ENCODE measurements around the gene CROCC2.

Gene CROCC2

DNA sequence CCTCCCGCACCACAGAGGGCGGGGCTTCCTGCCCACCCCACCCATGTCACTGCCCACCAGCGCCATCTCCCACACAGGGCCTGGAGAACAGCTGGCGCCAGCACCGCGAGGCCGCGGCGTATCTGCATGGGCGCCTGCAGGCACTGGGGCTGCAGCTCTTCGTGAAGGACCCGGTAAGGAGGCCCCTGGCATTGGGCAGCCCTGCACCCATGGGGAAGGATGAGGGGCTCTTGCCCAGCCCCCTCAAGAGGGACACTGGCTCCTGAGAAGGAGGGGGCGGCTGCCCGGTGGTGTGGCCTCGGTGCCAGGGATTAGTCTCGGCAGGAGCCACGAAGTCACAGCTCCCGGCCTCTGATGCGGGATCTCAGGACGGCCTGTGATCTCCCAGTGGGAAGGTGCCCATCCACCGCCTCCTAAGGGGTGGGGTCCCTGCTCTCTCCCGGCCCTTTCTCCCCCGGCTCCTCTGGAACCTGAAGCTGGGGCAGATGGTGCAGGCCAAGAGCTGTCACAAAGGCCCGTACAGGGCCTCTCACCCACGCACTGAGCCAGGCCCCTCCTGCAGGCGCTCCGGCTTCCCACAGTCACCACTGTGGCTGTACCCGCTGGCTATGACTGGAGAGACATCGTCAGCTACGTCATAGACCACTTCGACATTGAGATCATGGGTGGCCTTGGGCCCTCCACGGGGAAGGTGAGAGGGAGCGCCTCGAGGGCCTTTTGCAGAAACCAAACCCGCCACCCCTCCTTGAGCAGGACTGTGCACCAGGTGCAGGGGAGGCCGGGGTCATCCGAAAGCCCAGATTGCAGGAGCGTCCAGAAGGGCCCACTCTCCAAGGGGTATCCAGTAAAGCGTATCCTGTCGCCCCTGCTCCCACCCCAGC is 28.4 kb upstream of the CROCC2 start:
- H3K9me3 ChIP-seq (ENCODE audit: control insufficient read depth in 1 of 2, low read length in 2 of 2): no peaks in the 10 kb centered on the region
- H3K36me3 ChIP-seq (ENCODE audit: control insufficient read depth in 1 of 2, insufficient read depth in 2 of 2, low read length in 2 of 2): no peaks in the 10 kb centered on the region
- H3K27ac ChIP-seq (ENCODE audit: low read length): no peak overlapping the region
- H3K4me3 ChIP-seq (ENCODE audit: low read depth in 1 of 2, low read length in 2 of 2): no peak overlapping the region
- no peaks in the 10 kb centered on the region for H3K27me3 ChIP-seq (ENCODE audit: low read depth, low read length)
- no peaks in the 10 kb centered on the region for H3K4me1 ChIP-seq (ENCODE audit: control insufficient read depth in 1 of 2, insufficient read depth in 2 of 2, low read length in 2 of 2)

DNA sequence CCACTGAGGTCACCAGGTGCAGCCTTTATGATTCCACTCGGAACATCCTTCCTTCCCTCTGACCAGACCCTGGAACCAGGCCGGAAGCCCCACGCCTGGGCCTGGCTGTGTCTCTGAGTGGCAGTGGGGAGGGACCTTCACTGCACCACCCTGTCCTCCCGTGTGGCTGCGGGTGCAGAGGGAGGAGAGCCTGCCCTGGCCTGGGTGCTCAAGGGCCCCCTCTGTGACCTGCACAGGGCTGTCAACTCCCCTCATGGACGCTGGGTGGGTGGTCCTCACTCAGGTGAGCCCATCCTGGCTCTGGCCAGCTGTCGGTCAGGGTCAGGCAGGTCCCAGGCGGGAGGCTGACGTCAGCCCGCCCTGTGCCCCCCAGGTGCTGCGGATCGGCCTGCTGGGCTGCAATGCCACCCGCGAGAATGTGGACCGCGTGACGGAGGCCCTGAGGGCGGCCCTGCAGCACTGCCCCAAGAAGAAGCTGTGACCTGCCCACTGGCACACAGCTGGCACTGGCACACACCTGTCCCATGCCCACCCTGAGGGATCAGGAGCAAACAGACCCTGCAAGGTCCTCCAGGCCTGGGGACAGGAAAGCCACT is 27.7 kb upstream of the CROCC2 start:
- no peaks in the 10 kb centered on the region for H3K36me3 ChIP-seq (ENCODE audit: control insufficient read depth in 1 of 2, insufficient read depth in 2 of 2, low read length in 2 of 2)
- no peaks in the 10 kb centered on the region for H3K27me3 ChIP-seq (ENCODE audit: low read depth, low read length)
- no peak overlapping the region for H3K27ac ChIP-seq (ENCODE audit: low read length)
- no peak overlapping the region for H3K4me3 ChIP-seq (ENCODE audit: low read depth in 1 of 2, low read length in 2 of 2)
- H3K4me1 ChIP-seq (ENCODE audit: control insufficient read depth in 1 of 2, insufficient read depth in 2 of 2, low read length in 2 of 2): no peaks in the 10 kb centered on the region
- no peaks in the 10 kb centered on the region for H3K9me3 ChIP-seq (ENCODE audit: control insufficient read depth in 1 of 2, low read length in 2 of 2)

DNA sequence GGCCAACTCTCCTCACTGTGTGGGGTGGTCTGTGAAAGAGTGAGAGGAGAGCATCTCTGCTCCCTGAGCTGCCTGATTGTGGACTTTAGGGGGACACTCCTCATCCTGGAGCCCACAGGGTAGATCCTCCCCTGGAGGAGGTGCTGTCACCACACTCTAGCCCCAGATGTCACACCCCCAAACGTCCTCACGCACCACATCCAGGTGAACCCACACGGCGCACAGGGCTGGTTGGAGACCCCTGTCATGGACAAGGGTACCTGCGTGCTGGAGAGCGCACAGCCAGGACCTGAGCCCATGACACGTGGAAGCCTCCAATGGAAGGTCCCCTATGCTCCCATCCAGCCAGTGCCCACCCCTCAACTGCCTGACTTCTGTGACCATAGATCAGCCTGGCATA is 27.0 kb upstream of the CROCC2 start:
- Histone ChIP-seq H3K4me1 (ENCODE audit: control insufficient read depth in 1 of 2, insufficient read depth in 2 of 2, low read length in 2 of 2) (no peaks in the 10 kb centered on the region), H3K27ac (ENCODE audit: low read length) (no peak overlapping the region), H3K4me3 (ENCODE audit: low read depth in 1 of 2, low read length in 2 of 2) (no peak overlapping the region), H3K27me3 (ENCODE audit: low read depth, low read length) (no peaks in the 10 kb centered on the region), H3K36me3 (ENCODE audit: control insufficient read depth in 1 of 2, insufficient read depth in 2 of 2, low read length in 2 of 2) (no peaks in the 10 kb centered on the region), H3K9me3 (ENCODE audit: control insufficient read depth in 1 of 2, low read length in 2 of 2) (no peaks in the 10 kb centered on the region)

DNA sequence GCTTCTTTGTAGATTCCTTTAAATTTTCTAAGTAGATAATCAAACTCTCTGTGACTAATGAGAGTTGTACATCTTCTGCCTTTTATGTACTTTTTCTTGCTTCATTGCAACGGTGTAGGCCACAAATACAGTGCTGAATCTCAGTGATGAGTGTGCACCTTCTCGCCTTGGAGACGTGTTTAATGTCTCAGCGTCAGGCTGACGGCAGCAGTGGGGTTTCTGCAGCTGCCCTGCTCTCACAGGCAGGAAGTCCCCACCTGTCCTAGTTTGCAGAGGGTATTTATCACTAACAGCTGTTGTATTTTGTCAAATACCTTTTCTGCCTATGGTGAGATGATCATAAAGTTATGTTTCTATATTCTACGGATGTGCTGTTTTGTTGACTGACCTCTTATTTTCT is 24.2 kb upstream of the CROCC2 start:
- Histone ChIP-seq H3K9me3 (ENCODE audit: control insufficient read depth in 1 of 2, low read length in 2 of 2) (no peaks in the 10 kb centered on the region), H3K27ac (ENCODE audit: low read length) (no peak overlapping the region), H3K4me3 (ENCODE audit: low read depth in 1 of 2, low read length in 2 of 2) (no peak overlapping the region), H3K4me1 (ENCODE audit: control insufficient read depth in 1 of 2, insufficient read depth in 2 of 2, low read length in 2 of 2) (no peaks in the 10 kb centered on the region), H3K27me3 (ENCODE audit: low read depth, low read length) (no peaks in the 10 kb centered on the region), H3K36me3 (ENCODE audit: control insufficient read depth in 1 of 2, insufficient read depth in 2 of 2, low read length in 2 of 2) (no peaks in the 10 kb centered on the region)

DNA sequence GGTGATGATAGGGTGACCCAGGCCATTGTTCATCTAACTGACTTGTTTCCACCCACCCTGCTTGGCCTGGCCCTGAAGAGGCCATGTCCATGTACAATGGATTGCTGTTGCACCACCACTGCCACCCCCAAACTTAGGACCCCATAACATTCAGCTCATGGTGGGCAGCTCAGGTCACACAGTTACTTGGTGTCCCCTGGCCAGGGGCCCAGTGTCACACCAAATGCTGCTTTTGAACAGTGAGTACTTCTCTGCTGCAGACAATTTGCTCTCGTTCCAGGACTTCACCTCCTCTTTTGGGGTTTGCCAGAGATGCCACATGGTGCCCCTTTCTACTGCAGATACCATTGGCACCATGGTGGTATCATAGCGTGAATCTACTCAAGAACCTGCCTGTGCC is 21.9 kb upstream of the CROCC2 start:
- Histone ChIP-seq H3K27ac (ENCODE audit: low read length) (no peak overlapping the region), H3K27me3 (ENCODE audit: low read depth, low read length) (no peaks in the 10 kb centered on the region), H3K36me3 (ENCODE audit: control insufficient read depth in 1 of 2, insufficient read depth in 2 of 2, low read length in 2 of 2) (no peaks in the 10 kb centered on the region), H3K4me3 (ENCODE audit: low read depth in 1 of 2, low read length in 2 of 2) (no peak overlapping the region), H3K4me1 (ENCODE audit: control insufficient read depth in 1 of 2, insufficient read depth in 2 of 2, low read length in 2 of 2) (no peaks in the 10 kb centered on the region), H3K9me3 (ENCODE audit: control insufficient read depth in 1 of 2, low read length in 2 of 2) (no peaks in the 10 kb centered on the region)

DNA sequence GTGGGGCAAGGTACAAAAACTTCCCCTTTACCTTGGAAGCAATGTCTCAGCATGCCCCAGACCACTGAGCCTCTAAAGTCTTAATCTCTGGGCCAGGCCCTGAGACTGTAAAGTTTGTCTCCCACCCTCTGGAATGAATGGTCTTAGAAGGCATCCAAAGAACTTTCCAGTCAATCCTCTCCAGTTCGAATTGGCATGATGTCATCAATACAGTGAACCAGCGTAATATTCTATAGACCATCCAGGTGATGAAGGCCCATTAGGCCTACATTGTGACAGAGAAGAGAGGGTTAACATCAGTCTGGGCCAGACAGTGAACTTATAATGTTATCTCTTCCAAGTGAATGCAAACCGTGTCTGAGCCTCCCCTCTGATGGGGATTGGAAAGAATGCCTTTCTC is 21.4 kb upstream of the CROCC2 start:
- no peaks in the 10 kb centered on the region for H3K36me3 ChIP-seq (ENCODE audit: control insufficient read depth in 1 of 2, insufficient read depth in 2 of 2, low read length in 2 of 2)

DNA sequence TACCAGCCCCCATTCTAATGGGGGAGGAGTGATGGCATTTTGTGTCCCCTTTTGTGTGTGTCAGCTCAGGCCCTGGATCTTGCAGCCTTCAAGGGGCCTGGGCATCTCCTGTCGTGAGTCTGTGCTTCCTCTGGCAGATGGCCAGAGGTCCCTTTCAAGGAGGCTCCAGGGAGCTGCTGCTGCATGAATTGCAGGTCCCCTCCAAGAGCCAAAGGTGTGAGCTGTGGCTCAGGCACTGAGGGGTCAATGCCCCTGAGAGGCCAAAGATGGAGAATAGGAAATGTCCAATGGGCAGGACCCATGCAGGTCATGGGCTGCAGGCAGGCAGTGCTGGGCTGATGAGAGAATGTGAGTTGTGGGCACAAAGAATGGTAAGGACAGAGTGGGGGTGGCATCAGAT is 20.6 kb upstream of the CROCC2 start:
- Histone ChIP-seq H3K4me1 (ENCODE audit: control insufficient read depth in 1 of 2, insufficient read depth in 2 of 2, low read length in 2 of 2) (no peaks in the 10 kb centered on the region), H3K36me3 (ENCODE audit: control insufficient read depth in 1 of 2, insufficient read depth in 2 of 2, low read length in 2 of 2) (no peaks in the 10 kb centered on the region), H3K4me3 (ENCODE audit: low read depth in 1 of 2, low read length in 2 of 2) (no peak overlapping the region), H3K27ac (ENCODE audit: low read length) (no peak overlapping the region), H3K27me3 (ENCODE audit: low read depth, low read length) (no peaks in the 10 kb centered on the region), H3K9me3 (ENCODE audit: control insufficient read depth in 1 of 2, low read length in 2 of 2) (no peaks in the 10 kb centered on the region)

More for the DNA sequence above, 21.4 kb upstream of the CROCC2 start:
- Histone ChIP-seq H3K27me3 (ENCODE audit: low read depth, low read length) (no peaks in the 10 kb centered on the region), H3K27ac (ENCODE audit: low read length) (no peak overlapping the region), H3K4me3 (ENCODE audit: low read depth in 1 of 2, low read length in 2 of 2) (no peak overlapping the region), H3K4me1 (ENCODE audit: control insufficient read depth in 1 of 2, insufficient read depth in 2 of 2, low read length in 2 of 2) (no peaks in the 10 kb centered on the region), H3K9me3 (ENCODE audit: control insufficient read depth in 1 of 2, low read length in 2 of 2) (no peaks in the 10 kb centered on the region)

DNA sequence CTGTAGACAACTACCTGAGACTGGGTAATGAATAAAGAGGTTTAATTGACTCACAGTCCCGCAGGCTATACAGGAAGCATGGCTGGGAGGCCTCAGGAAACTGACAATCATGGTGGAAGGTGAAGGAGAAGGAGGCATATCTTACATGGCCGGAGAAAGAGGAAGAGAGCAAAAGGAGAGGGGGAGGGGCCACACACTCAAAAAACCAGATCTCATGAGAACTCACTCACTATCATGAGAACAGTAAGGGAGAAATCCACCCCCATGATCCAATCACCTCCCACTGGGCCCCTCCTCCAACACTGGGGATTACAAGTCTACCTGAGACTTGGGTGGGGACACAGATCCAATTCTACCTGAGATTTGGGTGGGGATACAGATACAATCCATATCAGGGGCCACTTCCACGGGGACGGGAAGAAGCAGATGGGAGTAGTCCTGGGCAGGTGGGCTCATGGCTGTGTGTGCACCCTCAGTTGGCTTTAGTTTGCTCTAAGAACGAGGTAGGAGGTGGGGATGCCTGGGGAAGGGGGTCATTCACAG is 20.0 kb upstream of the CROCC2 start:
- H3K36me3 ChIP-seq (ENCODE audit: control insufficient read depth in 1 of 2, insufficient read depth in 2 of 2, low read length in 2 of 2): no peaks in the 10 kb centered on the region
- H3K4me1 ChIP-seq (ENCODE audit: control insufficient read depth in 1 of 2, insufficient read depth in 2 of 2, low read length in 2 of 2): no peaks in the 10 kb centered on the region
- H3K9me3 ChIP-seq (ENCODE audit: control insufficient read depth in 1 of 2, low read length in 2 of 2): no peaks in the 10 kb centered on the region
- no peak overlapping the region for H3K27ac ChIP-seq (ENCODE audit: low read length)
- H3K4me3 ChIP-seq (ENCODE audit: low read depth in 1 of 2, low read length in 2 of 2): no peak overlapping the region
- H3K27me3 ChIP-seq (ENCODE audit: low read depth, low read length): no peaks in the 10 kb centered on the region

DNA sequence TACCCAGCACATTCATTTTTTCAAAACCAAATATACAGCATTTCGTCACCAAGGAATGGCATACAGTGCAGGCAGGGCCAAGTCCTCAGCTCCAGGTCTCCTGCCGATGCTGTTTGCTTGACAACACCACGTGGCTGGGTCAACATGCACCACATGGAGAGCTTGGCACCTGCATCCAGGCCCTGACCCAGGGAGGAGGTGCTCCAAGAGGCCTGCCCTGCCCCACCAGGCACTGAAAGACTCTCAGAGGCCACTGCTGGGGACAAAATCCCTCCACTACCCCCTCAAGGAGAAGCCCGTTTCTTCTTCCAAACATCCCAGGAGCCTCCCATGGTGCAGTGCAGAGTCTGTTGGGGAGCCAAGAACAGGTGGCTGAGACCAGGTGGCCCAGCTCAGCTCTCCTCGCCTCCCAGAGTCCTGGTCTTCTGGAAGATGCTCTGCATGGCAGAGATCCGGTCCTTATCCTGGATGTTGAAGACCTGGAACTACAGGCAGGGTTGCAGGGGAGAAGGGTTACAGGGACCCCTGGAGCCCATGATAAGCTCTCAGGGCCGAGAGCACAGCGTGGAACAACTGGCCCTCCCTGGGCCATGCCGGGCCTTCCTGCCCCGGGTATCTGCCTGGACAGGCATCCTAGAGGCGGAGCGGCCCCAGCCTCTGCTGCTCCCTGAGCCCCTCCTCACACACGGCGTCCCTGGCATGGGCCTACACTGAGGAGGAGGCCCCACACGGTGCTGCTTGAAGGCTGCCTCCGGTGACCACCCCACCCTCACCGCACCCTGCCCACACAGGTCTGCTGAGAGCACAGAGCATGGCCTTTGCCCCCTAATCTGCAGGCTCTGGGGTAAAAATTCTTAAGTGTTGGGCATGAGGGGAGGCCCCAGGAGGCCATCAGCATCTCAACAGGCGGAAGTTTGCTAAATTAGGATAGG is 19.2 kb upstream of the CROCC2 start:
- Histone ChIP-seq H3K4me1 (ENCODE audit: control insufficient read depth in 1 of 2, insufficient read depth in 2 of 2, low read length in 2 of 2) (no peaks in the 10 kb centered on the region), H3K9me3 (ENCODE audit: control insufficient read depth in 1 of 2, low read length in 2 of 2) (no peaks in the 10 kb centered on the region), H3K27ac (ENCODE audit: low read length) (no peak overlapping the region), H3K4me3 (ENCODE audit: low read depth in 1 of 2, low read length in 2 of 2) (no peak overlapping the region), H3K27me3 (ENCODE audit: low read depth, low read length) (no peaks in the 10 kb centered on the region), H3K36me3 (ENCODE audit: control insufficient read depth in 1 of 2, insufficient read depth in 2 of 2, low read length in 2 of 2) (no peaks in the 10 kb centered on the region)

DNA sequence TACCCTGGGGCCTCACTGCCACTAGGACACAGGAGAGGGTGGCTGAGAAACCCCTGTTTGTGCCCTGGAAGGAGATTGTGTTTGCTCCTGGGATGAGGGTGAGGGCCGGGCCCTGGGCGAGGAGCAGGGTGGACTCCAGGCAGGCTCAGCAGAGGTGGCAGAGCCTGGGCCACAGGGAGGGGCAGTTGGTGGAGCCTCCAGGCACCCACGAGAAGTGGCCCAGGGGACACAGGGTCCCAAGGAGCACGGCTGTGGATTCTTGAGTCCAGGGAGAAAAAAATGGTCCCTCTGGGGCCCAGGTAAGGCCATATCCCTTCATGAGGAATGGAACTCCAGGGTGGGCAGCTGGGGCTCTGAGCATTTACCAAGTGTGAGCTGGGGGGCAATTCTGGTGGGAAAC is 18.5 kb upstream of the CROCC2 start:
- no peaks in the 10 kb centered on the region for H3K27me3 ChIP-seq (ENCODE audit: low read depth, low read length)
- H3K27ac ChIP-seq (ENCODE audit: low read length): no peak overlapping the region
- no peaks in the 10 kb centered on the region for H3K4me1 ChIP-seq (ENCODE audit: control insufficient read depth in 1 of 2, insufficient read depth in 2 of 2, low read length in 2 of 2)
- H3K36me3 ChIP-seq (ENCODE audit: control insufficient read depth in 1 of 2, insufficient read depth in 2 of 2, low read length in 2 of 2): no peaks in the 10 kb centered on the region
- no peaks in the 10 kb centered on the region for H3K9me3 ChIP-seq (ENCODE audit: control insufficient read depth in 1 of 2, low read length in 2 of 2)
- H3K4me3 ChIP-seq (ENCODE audit: low read depth in 1 of 2, low read length in 2 of 2): no peak overlapping the region
